Adrenal gland (tissue), 12 donors: ENCODE measurements around the gene SEMA6C. TPM values are rescaled to one million over a fixed set of nuclear protein-coding genes. Genes with fewer than 3 reads are reported as not detected.

Experiments
- DNase-seq, 7 donors: peaks; one replicate each; pipeline ENCODE4 v3.0.0-alpha.2; 2019 to 2020
- H3K27ac ChIP-seq, 5 donors: fragments of 200-600 bp; sonication (generic) in 4 of 5; 1 replicate in 3 of 5; 2 replicates in 2 of 5; pipeline versions ENCODE4 v1.5.1 to v1.8.0; 2016 to 2020; ENCODE audit warnings: mild to moderate bottlenecking in 1 of 5
- H3K27me3 ChIP-seq: fragments of 200-600 bp; 2 replicates; pipeline ENCODE4 v1.8.0; 2021
- H3K36me3 ChIP-seq, 2 donors: fragments of 200-600 bp; replicated peaks in 1 of 2; 1 replicate in 1 of 2; 2 replicates in 1 of 2; pipeline versions ENCODE4 v1.5.1 to v1.8.0; 2018 to 2022
- H3K4me1 ChIP-seq, 2 donors: fragments of 200-600 bp; replicated peaks in 1 of 2; 1 replicate in 1 of 2; 2 replicates in 1 of 2; pipeline versions ENCODE4 v1.5.1 to v1.8.0; 2018 to 2021
- H3K4me3 ChIP-seq, 4 donors: fragments of 200-600 bp; sonication (generic) in 3 of 4; one replicate each; pipeline ENCODE4 v1.5.1; 2016 to 2018
- H3K9me3 ChIP-seq, 3 donors: fragments of 200-600 bp; sonication (generic) in 1 of 3; replicated peaks in 1 of 3; 1 replicate in 2 of 3; 2 replicates in 1 of 3; pipeline versions ENCODE4 v1.5.1 to v1.8.0; 2016 to 2021
- POLR2A ChIP-seq, 2 donors: fragments of 450-650 bp; IDR thresholded peaks; one replicate each; pipeline ENCODE4 v1.6.1; 2017; ENCODE audit warnings: antibody characterized with exemption in 2 of 2, mild to moderate bottlenecking in 2 of 2, moderate library complexity in 1 of 2
- WGBS, 4 donors: extraction: QIAGEN DNeasy Blood & Tissue Kit in 2 of 4; methylation state at CpG; one replicate each; pipeline versions ENCODE4 v1.1.5 to v1.1.7; 2013 to 2017; 5-methylcytosine and 5-hydroxymethylcytosine counted together
- intact Hi-C, 2 donors: fragments of 100-400 bp; cut with DNase I; formaldehyde crosslinking; loops; one replicate each; pipeline versions ENCODE4 v1.14.1 to v1.15.0; 2022 to 2023
- polyA plus RNA-seq, 3 donors: library from polyadenylated mRNA; stranded (reverse); fragments of 200-250 nt in 2 of 3; fragments of 350-450 nt in 1 of 3; fragmentation: Illumina TruSeq in 1 of 3; extraction: RNeasy Lipid Tissue Mini Kit (QIAGEN cat#74804) in 1 of 3; gene quantifications; one replicate each; pipeline ENCODE4 v1.2.3, GENCODE V29; 2013 to 2014
- total RNA-seq, 9 donors: library from RNA; depleted of rRNA in 4 of 9; stranded (reverse); fragments of >200 nt in 4 of 9; fragments of 120-200 nt in 1 of 9; fragmentation: NEBNext Ultra II Directional in 1 of 9; extraction: Animal tissue kit (Norgen Biotek cat#: 25700) in 1 of 9; gene quantifications; one replicate each; pipeline versions ENCODE4 v1.1.0 to v1.2.4, GENCODE V29; 2013 to 2023
- TF ChIP-seq, protein P1 (sequence below), 6 experiments: fragments of 450-650 bp in 4 of 6; fragments of 200-600 bp in 2 of 6; sonication (generic) in 1 of 6; IDR thresholded peaks; 1 replicate in 5 of 6; 2 replicates in 1 of 6; pipeline versions ENCODE4 v1.5.1 to v1.8.0; 2016 to 2021; ENCODE audit warnings: antibody characterized with exemption in 6 of 6, mild to moderate bottlenecking in 2 of 6, moderate library complexity in 1 of 6
- donor health status: healthy with polysubstance abuse.
- donor health status: Bipolar disorder and iron deficiency.
- donor health status: DM: yes; HTN: yes; CAD: no.
- donor health status: DM: no; HTN: no; CAD: no.
- donor health status: DM: no; HTN: no; CAD: no.
- donor health status: DM: yes; HTN: yes; CAD: no.

The SEMA6C gene
- total and polyA plus RNA-seq, 12 donors, result 0.66 to 40.5 (median 3.8) TPM

DNA sequence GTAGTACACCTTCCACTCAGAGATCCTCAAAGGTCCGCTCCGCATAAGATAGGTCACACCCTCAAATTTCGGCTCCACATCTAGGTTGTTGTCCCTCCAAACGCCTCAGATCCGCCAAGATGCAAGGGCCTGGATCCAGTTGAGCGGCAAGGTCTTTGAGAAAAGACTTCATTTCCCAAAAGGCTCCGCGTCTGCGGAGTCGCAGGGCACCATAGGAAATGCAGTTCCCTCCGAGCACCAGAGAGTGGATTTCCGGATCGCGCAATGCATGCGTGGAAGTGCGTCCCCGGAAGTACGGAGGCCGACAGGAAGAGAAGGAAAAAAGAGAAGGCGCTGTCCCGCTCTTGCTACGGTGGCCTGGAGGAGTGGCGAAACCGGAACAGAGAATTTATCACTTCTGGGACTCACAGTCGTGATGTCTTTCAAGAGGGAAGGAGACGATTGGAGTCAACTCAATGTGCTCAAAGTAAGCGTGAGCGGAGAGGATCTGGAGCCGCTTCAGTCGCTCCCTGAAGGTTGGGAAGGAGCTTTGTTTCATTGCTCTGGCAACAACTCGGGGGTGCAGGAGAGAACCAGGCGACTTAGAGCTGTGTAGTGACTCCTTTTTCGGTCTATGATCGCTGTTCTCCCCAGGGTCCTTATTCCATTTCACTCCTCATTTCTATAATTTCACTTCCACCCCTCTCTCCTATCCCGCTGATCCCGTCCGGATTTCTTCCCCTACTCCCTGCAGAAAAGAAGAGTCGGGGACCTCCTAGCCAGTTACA lies 19.5 kb upstream of the SEMA6C start, which contains the start of the genes LYSMD1 and SCNM1:
Gene LYSMD1 (minus strand): TSS at position 165 of the 767 bp plus-strand sequence. CDS start 644 bp downstream, outside the sequence.
Gene SCNM1 (plus strand): TSS at position 407 of the 767 bp plus-strand sequence. CDS start 9 bp downstream, at position 416.
- WGBS, 4 donors, result 0 to 1% (median 0%) methylated on average over 32 to 38 of the region's 38 CpGs
- H3K27me3 ChIP-seq, result no peaks in the 10 kb centered on the region
- peaks cover 14 to 22% of the 10 kb centered on the region in 2 donors for H3K4me1 ChIP-seq
- TF ChIP-seq POLR2A (IDR thresholded peaks at IDR 0.05), result peak in 1 of 2 donors; percentile 43
- TF ChIP-seq, protein P1, sequence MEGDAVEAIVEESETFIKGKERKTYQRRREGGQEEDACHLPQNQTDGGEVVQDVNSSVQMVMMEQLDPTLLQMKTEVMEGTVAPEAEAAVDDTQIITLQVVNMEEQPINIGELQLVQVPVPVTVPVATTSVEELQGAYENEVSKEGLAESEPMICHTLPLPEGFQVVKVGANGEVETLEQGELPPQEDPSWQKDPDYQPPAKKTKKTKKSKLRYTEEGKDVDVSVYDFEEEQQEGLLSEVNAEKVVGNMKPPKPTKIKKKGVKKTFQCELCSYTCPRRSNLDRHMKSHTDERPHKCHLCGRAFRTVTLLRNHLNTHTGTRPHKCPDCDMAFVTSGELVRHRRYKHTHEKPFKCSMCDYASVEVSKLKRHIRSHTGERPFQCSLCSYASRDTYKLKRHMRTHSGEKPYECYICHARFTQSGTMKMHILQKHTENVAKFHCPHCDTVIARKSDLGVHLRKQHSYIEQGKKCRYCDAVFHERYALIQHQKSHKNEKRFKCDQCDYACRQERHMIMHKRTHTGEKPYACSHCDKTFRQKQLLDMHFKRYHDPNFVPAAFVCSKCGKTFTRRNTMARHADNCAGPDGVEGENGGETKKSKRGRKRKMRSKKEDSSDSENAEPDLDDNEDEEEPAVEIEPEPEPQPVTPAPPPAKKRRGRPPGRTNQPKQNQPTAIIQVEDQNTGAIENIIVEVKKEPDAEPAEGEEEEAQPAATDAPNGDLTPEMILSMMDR (IDR thresholded peaks at IDR 0.05), result peak in 5 of 6 experiments; percentile 14 to 45 (median 36)
- peak within 1 kb of the TSS; percentile 58 to 89 (median 65) for H3K27ac ChIP-seq
- peak within 1 kb of the TSS; percentile 43 to 75 (median 69) for H3K4me3 ChIP-seq
- H3K36me3 ChIP-seq, result peaks cover 0 to 46% of the 10 kb centered on the region in 2 donors
- peak; percentile 97 to 99 (median 98) for DNase-seq
- no peaks in the 10 kb centered on the region for H3K9me3 ChIP-seq
- intact Hi-C loops, result no loop called here

DNA sequence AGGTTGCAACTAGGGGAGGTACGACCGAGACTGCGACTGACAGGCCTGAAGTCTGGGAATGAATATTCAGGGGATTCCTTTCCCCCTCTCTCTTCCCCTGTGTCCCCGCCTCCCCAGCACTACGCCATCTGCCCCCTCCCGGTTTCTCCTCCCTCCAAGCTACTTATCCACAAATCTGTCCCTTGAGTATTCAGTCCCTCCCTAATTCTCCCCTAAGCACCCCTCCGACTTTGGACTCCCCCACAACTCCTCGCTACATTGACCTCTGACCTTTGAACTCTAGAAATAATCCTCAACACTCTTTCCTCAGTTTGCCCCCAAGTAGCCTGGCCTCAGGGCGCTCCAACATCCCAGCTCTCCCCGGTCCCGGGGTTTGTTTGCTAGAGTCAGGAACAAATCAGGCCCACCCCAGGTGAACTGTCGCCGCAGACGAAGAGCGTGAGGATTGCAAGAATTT lies 18.9 kb upstream of the SEMA6C start:
- Histone ChIP-seq H3K36me3 (peaks cover 0 to 48% of the 10 kb centered on the region in 2 donors), H3K27ac (peak overlapping the region; percentile 58 to 89 (median 65))
- intact Hi-C loops, result no loop called here

DNA sequence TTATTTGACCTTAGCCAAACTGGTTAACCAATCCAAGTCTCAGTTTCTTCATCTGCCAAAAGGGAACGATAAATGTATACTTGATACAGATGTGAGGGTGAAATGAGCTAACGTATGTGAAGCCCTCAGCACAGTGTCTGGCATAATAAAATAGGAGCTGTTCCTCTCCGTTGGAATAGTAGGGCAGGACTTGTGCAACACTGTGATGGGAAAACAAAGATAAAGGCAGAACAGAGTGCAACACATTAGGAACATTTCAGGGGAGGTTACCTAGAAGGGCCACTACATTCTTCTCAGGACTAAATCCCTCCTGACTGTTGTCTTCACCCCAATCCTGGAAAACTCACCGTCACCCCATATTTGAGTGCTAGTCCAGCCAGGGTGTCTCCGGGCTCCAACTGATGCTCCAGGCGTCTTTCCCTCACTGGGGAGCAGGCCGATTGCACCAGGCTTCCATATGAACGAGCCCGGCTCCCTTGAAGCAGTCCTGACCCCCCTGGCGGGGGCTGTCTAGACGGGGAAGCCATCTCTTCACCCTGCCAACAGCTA lies 18.4 kb upstream of the SEMA6C start:
- H3K36me3 ChIP-seq, result peaks cover 0 to 46% of the 10 kb centered on the region in 2 donors
- 14 to 31% (median 21%) methylated on average over 11 of the region's 11 CpGs for WGBS, 4 donors
- H3K4me1 ChIP-seq, result peaks cover 14 to 22% of the 10 kb centered on the region in 2 donors
- peak overlapping the region; percentile 58 to 89 (median 65) for H3K27ac ChIP-seq
- no peaks in the 10 kb centered on the region for H3K27me3 ChIP-seq
- no peak for DNase-seq
- no peaks in the 10 kb centered on the region for H3K9me3 ChIP-seq
- peak overlapping the region in 3 of 4 donors; percentile 36 to 75 (median 69) for H3K4me3 ChIP-seq
- TF ChIP-seq, protein P1 (IDR thresholded peaks at IDR 0.05), result no peak
- TF ChIP-seq POLR2A (IDR thresholded peaks at IDR 0.05), result peak in 1 of 2 donors; percentile 9
- intact Hi-C loops, result no loop called here

More for the DNA sequence above, 18.9 kb upstream of the SEMA6C start:
- Histone ChIP-seq H3K4me3 (peak overlapping the region; percentile 36 to 75 (median 56)), H3K9me3 (no peaks in the 10 kb centered on the region), H3K27me3 (no peaks in the 10 kb centered on the region), H3K4me1 (peaks cover 14 to 22% of the 10 kb centered on the region in 2 donors)
- 1 to 9% (median 7%) methylated on average over 9 to 15 of the region's 15 CpGs for WGBS, 4 donors
- no peak for TF ChIP-seq POLR2A (IDR thresholded peaks at IDR 0.05)
- TF ChIP-seq, protein P1 (IDR thresholded peaks at IDR 0.05), result no peak
- peak; percentile 49 to 80 (median 57) for DNase-seq

DNA sequence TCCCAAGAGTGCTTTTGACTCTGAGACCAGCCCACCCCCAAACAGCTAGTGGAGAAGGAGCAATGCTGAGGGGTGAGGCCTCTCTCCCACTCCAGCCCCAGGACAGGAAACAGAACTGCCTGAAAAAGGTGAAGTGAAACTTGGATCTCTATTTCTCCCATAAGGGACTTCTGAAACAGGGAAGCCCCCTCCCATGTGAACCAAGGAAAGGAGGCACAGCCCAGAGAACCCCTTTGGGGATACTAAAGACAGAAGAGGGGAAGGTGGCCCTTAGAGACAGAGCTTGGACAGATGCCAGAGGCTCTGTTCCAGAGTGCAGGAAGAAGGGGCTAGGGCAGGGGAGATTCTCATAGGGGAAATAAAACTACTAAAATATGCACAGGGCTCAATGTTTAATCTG lies 12.9 kb upstream of the SEMA6C start:
- Histone ChIP-seq H3K27ac (peak overlapping the region in 1 of 5 donors; percentile 69), H3K4me1 (peaks cover under 1 to 5% of the 10 kb centered on the region in 2 donors), H3K36me3 (peaks cover 0 to 49% of the 10 kb centered on the region in 2 donors), H3K4me3 (no peak overlapping the region), H3K27me3 (no peaks in the 10 kb centered on the region), H3K9me3 (no peaks in the 10 kb centered on the region)
- DNase-seq, result no peak
- TF ChIP-seq, protein P1 (IDR thresholded peaks at IDR 0.05), result no peak
- TF ChIP-seq POLR2A (IDR thresholded peaks at IDR 0.05), result no peak
- intact Hi-C loops, result loop anchor here in 1 of 2 donors (5.0 to 10.0 kb wide), 2 partner anchors 62 to 135 kb away; no protein-coding TSS in a partner anchor
